ENCODE measurements around the gene PRKCH. TPM values are rescaled to one million over a fixed set of nuclear protein-coding genes. Genes with fewer than 3 reads are reported as not detected.

Gene PRKCH
- total and polyA plus RNA-seq, 2 of the 13 experiments (the other 11 are each of a cell fraction or from before 2014, with no cell fraction given), result 0.48 to 1.3 TPM

GRCh38 chr14:61537563-61538463 is 216.4 kb downstream of the PRKCH start (continued):
- no peak for TF ChIP-seq HMGXB3 (CRISPR knock-in tag; IDR thresholded peaks at IDR 0.05; ENCODE audit: borderline replicate concordance)
- TF ChIP-seq NFKBIZ (CRISPR knock-in tag; IDR thresholded peaks at IDR 0.05), result peak; percentile 80; the same call in 1 of the 2 replicates
- no peak for TF ChIP-seq ZNF770 (CRISPR knock-in tag; IDR thresholded peaks at IDR 0.05)
- TF ChIP-seq ZNF607 (CRISPR knock-in tag; IDR thresholded peaks at IDR 0.05; ENCODE audit: borderline replicate concordance), result no peak
- TF ChIP-seq ZNF691 (CRISPR knock-in tag; IDR thresholded peaks at IDR 0.05; ENCODE audit: borderline replicate concordance, low read depth), result no peak
- no peak for TF ChIP-seq ZNF577 (CRISPR knock-in tag; IDR thresholded peaks at IDR 0.05; ENCODE audit: borderline replicate concordance, low read depth)
- no peak for TF ChIP-seq ELF4 (CRISPR knock-in tag; IDR thresholded peaks at IDR 0.05; ENCODE audit: borderline replicate concordance)
- TF ChIP-seq FOXK2 (IDR thresholded peaks at IDR 0.05), result peak; percentile 41
- TF ChIP-seq NFE2L2 (IDR thresholded peaks at IDR 0.05; ENCODE audit: low read length), result peak; percentile 79
- peak; percentile 96 for TF ChIP-seq TCF7 (IDR thresholded peaks at IDR 0.05; ENCODE audit: low read depth)
- TF ChIP-seq JDP2 (CRISPR knock-in tag; IDR thresholded peaks at IDR 0.05; ENCODE audit: borderline replicate concordance), result no peak
- TF ChIP-seq ZFP82 (CRISPR knock-in tag; IDR thresholded peaks at IDR 0.05; ENCODE audit: borderline replicate concordance), result no peak
- TF ChIP-seq ZNF724P (CRISPR knock-in tag; IDR thresholded peaks at IDR 0.05; ENCODE audit: borderline replicate concordance), result no peak
- no peak for TF ChIP-seq SNAPC5 (CRISPR knock-in tag; IDR thresholded peaks at IDR 0.05; ENCODE audit: borderline replicate concordance)
- TF ChIP-seq RBM39 (IDR thresholded peaks at IDR 0.05; ENCODE audit: low read depth, low read length, poor library complexity, severe bottlenecking), result no peak
- TF ChIP-seq SRSF4 (IDR thresholded peaks at IDR 0.05; ENCODE audit: low read depth, low read length, poor library complexity, severe bottlenecking), result no peak
- TF ChIP-seq ZBTB7B (CRISPR knock-in tag; IDR thresholded peaks at IDR 0.05), result peak; percentile 71
- TF ChIP-seq FOSL2 (CRISPR knock-in tag; IDR thresholded peaks at IDR 0.05), result peak; percentile 98
- TF ChIP-seq ZNF562 (CRISPR knock-in tag; IDR thresholded peaks at IDR 0.05; ENCODE audit: borderline replicate concordance), result no peak
- no peak; the same call in 1 of the 2 replicates for TF ChIP-seq ZNF362 (CRISPR knock-in tag; IDR thresholded peaks at IDR 0.05; ENCODE audit: borderline replicate concordance)
